Measurements from ENCODE around the gene RFXAP. TPM values are rescaled to one million over a fixed set of nuclear protein-coding genes. Genes with fewer than 3 reads are reported as not detected.

The RFXAP gene
- total and polyA plus RNA-seq, 2 of the 4 experiments (the other 2 are of a cell fraction) = 0.54 to 2.7 TPM

- ChIA-PET CTCF (interaction anchor here (0.7 kb wide), 1 partner anchor 62 kb away, joined by 3 read pairs; no protein-coding TSS in a partner anchor), POLR2A (ENCODE audit: unreplicated experiment) (no interaction called here)
- WGBS, 2 experiments (ENCODE audit: extremely low coverage in 2 of 2, insufficient read length in 1 of 2) = 40% methylated on average over 1 of the region's 2 CpGs; no CpG with 5 or more reads in 1 of the 2 experiments
- Histone ChIP-seq H3K4me3 (ENCODE audit: insufficient read depth, low read depth, low read length) (no peak overlapping the region), H2BK5ac (ENCODE audit: low read depth, low read length, poor library complexity, severe bottlenecking) (no peak overlapping the region), H3K23ac (ENCODE audit: low read depth, low read length) (no peak overlapping the region), H3K4me1 (ENCODE audit: control insufficient read depth, insufficient read depth, low read length) (no peaks in the 10 kb centered on the region; the same call in 1 of the 2 replicates), H2AFZ (replicated peaks; ENCODE audit: low read length, poor library complexity) (no peak overlapping the region), H3K56ac (ENCODE audit: extremely low read depth, insufficient read depth, low read length) (no peak overlapping the region), H3K9me3 (ENCODE audit: control insufficient read depth, insufficient read depth, low read length) (no peaks in the 10 kb centered on the region), H3K27ac (ENCODE audit: insufficient read depth, low read length) (no peak overlapping the region), H3K9me1 (ENCODE audit: insufficient read depth, low read length) (no peaks in the 10 kb centered on the region), H4K91ac (ENCODE audit: insufficient read depth, low read depth, low read length) (no peak overlapping the region), H3K27me3 (ENCODE audit: control insufficient read depth, insufficient read depth, low read length) (peaks cover 2% of the 10 kb centered on the region), H4K8ac (ENCODE audit: low read depth in 2 of 2, low read length in 2 of 2) (no peak overlapping the region), H3K9ac (ENCODE audit: low read depth, low read length) (no peak overlapping the region), H4K5ac (ENCODE audit: low read depth, low read length) (no peak overlapping the region), H3K14ac (replicated peaks; ENCODE audit: low read depth, low read length) (no peak overlapping the region), H2BK20ac (ENCODE audit: low read depth, low read length) (no peak overlapping the region), H2BK120ac (ENCODE audit: low read depth, low read length) (no peak overlapping the region), H2BK15ac (ENCODE audit: low read depth, low read length) (no peak overlapping the region), H3K4me2 (ENCODE audit: low read depth, low read length) (no peak overlapping the region), H3K4ac (ENCODE audit: low read depth, low read length) (no peak overlapping the region), H2AK5ac (ENCODE audit: low read depth, low read length) (no peak overlapping the region), H3K18ac (ENCODE audit: low read depth, low read length) (no peak overlapping the region), H2AK9ac (replicated peaks; ENCODE audit: low read depth, low read length, poor library complexity) (no peak overlapping the region), H3K36me3 (ENCODE audit: control insufficient read depth, insufficient read depth, low read length) (no peaks in the 10 kb centered on the region), H3K79me1 (ENCODE audit: low read depth in 1 of 2, low read length in 2 of 2) (peaks cover 5 to 8% of the 10 kb centered on the region in 2 experiments), H4K20me1 (ENCODE audit: insufficient read depth, low read length) (no peaks in the 10 kb centered on the region)
- TF ChIP-seq CTCF (conservative IDR thresholded peaks at IDR 0.05; ENCODE audit: low read depth, low read length) = peak; percentile 29; the same call in 1 of the 2 replicates
- TF ChIP-seq MAZ (IDR thresholded peaks at IDR 0.05; ENCODE audit: borderline replicate concordance, low read depth, low read length) = no peak
- dilution Hi-C loops (cut with HindIII; ENCODE audit: low sequenced_read_pairs, unreplicated experiment) (no loop called here), in situ Hi-C loops (cut with MboI; ENCODE audit: low sequenced_read_pairs) (no loop called here), intact Hi-C loops (cut with micrococcal nuclease) (loop anchor here (10.0 kb wide), 1 partner anchor 470 kb away; the partner anchor contains the start of gene SPART)
- no TSS peak for BruUV-seq (replicated peaks)
- ATAC-seq (ENCODE audit: low read depth) (no peak), DNase-seq (no peak)
These were observed 4.0 kb upstream of the RFXAP start for GRCh38 chr13:36815062-36815461.

All from IMR-90 (cell line).